Measurements from ENCODE around the gene LMNA. TPM values are rescaled to one million over a fixed set of nuclear protein-coding genes. Genes with fewer than 3 reads are reported as not detected.

The LMNA gene
- total and polyA plus RNA-seq, 7 experiments from 2014 or later: 0.20 to 470 (median 11.8) TPM; not detected in 1

- Mint-ChIP-seq H3K9me3 (peaks cover 0 to 2% (median 0%) of the 10 kb centered on the region in 11 donors), H3K4me3 (peak overlapping the region in 6 of 10 donors; percentile 9 to 44 (median 30)), H3K27me3 (peaks cover 0 to 42% (median 0%) of the 10 kb centered on the region in 5 donors), H3K4me1 (peaks cover 29 to 75% (median 65%) of the 10 kb centered on the region in 7 donors), H3K36me3 (no peaks in the 10 kb centered on the region), H3K27ac (peak overlapping the region in 7 of 9 donors; percentile 25 to 88 (median 65))
- Histone ChIP-seq H3K9me3 (ENCODE audit: control insufficient read depth in 2 of 3, low read length in 3 of 3) (no peaks in the 10 kb centered on the region), H3K4me3 (ENCODE audit: low read length) (no peak overlapping the region), H3K27ac (ENCODE audit: low read depth, low read length) (peak overlapping the region; percentile 38), H3K27me3 (ENCODE audit: control insufficient read depth in 2 of 2, insufficient read depth in 2 of 2, low read length in 2 of 2) (no peaks in the 10 kb centered on the region), H3K36me3 (ENCODE audit: control insufficient read depth in 2 of 3, insufficient read depth in 3 of 3, low read length in 3 of 3) (no peaks in the 10 kb centered on the region), H3K4me1 (ENCODE audit: control insufficient read depth in 2 of 2, insufficient read depth in 2 of 2, low read length in 2 of 2) (peaks cover 47 to 58% of the 10 kb centered on the region in 2 donors)
- ATAC-seq: peak; percentile 53
- intact Hi-C loops (cut with micrococcal nuclease): no loop called here
- ChIA-PET POLR2A (interaction anchor here (0.8 to 7.2 kb wide), 4 partner anchors 19 to 365 kb away, joined by 3 to 49 read pairs (median 4); no protein-coding TSS in a partner anchor), CTCF (interaction anchor here (13.5 kb wide), 1 partner anchor 31 kb away, joined by 340 read pairs; no protein-coding TSS in a partner anchor)
- peak in 5 of 9 donors; percentile 25 to 65 (median 44) for DNase-seq
Measured at GRCh38 chr1:156126043-156126629, 11.6 kb downstream of the LMNA start.

DNA sequence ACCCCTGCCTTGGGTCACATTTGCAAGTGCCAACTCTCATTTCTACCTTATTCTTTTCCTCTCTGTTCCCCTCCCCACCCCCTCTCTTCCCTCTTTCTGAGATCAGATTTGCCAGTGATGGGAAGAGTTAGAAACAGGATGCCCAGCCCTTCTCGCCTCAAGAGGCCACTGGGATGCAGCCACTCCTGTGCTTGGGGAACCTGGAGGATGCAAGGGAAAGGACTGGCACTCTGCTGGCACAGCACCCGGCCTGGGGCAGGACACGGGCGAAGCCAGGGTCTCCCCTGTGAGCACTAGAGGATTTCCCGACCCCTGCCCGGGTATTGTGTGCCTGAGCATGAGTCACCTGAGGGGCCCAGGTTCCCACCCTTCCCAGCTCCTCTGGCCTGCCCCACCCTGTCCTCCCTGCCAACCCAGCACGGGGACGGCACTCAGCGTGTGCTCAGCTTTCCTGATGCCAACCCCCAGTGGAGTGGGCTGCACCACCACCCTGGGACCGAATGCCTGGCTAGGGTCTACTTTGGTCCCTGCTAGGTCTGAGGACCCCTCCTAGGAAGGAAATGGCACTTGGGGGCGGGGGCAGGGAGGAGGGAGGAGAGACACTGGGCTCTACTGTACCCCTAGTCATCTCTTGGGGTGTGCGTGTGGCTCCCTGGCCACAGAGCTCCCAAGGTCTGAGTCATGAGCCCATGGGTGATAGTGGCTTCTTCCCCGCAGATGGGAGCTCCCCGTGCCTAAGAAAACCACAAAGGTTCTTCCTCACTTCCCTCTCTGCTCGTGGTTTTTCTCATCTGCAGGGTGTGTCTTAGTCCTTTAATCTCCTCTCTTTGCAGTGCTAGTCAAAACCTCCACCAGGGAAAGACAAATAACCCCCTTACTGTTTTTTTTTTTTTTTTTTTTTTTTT is 12.4 kb downstream of the LMNA start:
- Mint-ChIP-seq H3K4me1 (peaks cover 29 to 75% (median 65%) of the 10 kb centered on the region in 7 donors), H3K4me3 (peak overlapping the region; percentile 34 to 77 (median 51)), H3K36me3 (no peaks in the 10 kb centered on the region), H3K27me3 (peaks cover 0 to 39% (median 0%) of the 10 kb centered on the region in 5 donors), H3K9me3 (peaks cover 0 to 2% (median 0%) of the 10 kb centered on the region in 11 donors), H3K27ac (peak overlapping the region in 8 of 9 donors; percentile 17 to 92 (median 66))
- ChIA-PET CTCF (interaction anchor here (0.6 to 13.5 kb wide), 4 partner anchors 9 to 1171 kb away, joined by 3 to 340 read pairs (median 11); partner anchors contain the start of gene PBXIP1), POLR2A (interaction anchor here (0.6 to 7.2 kb wide), 7 partner anchors 9 to 364 kb away, joined by 3 to 49 read pairs (median 4); partner anchors contain the start of gene PMF1)
- Histone ChIP-seq H3K36me3 (ENCODE audit: control insufficient read depth in 2 of 3, insufficient read depth in 3 of 3, low read length in 3 of 3) (no peaks in the 10 kb centered on the region), H3K4me3 (ENCODE audit: low read length) (no peak overlapping the region), H3K27ac (ENCODE audit: low read depth, low read length) (peak overlapping the region; percentile 38), H3K9me3 (ENCODE audit: control insufficient read depth in 2 of 3, low read length in 3 of 3) (no peaks in the 10 kb centered on the region), H3K27me3 (ENCODE audit: control insufficient read depth in 2 of 2, insufficient read depth in 2 of 2, low read length in 2 of 2) (no peaks in the 10 kb centered on the region), H3K4me1 (ENCODE audit: control insufficient read depth in 2 of 2, insufficient read depth in 2 of 2, low read length in 2 of 2) (peaks cover 47 to 58% of the 10 kb centered on the region in 2 donors)
- ATAC-seq (peak; percentile 80), DNase-seq (peak in 8 of 9 donors; percentile 56 to 87 (median 68))
- intact Hi-C loops (cut with micrococcal nuclease): loop anchor here (1.0 kb wide), 3 partner anchors 13 to 30 kb away; partner anchors contain the start of gene LMNA (in 1 of the 2)

GRCh38 chr1:156128308-156128653 is 13.8 kb downstream of the LMNA start:
- Histone ChIP-seq H3K9me3 (ENCODE audit: control insufficient read depth in 2 of 3, low read length in 3 of 3) (no peaks in the 10 kb centered on the region), H3K27me3 (ENCODE audit: control insufficient read depth in 2 of 2, insufficient read depth in 2 of 2, low read length in 2 of 2) (no peaks in the 10 kb centered on the region), H3K27ac (ENCODE audit: low read depth, low read length) (no peak overlapping the region), H3K4me3 (ENCODE audit: low read length) (no peak overlapping the region), H3K36me3 (ENCODE audit: control insufficient read depth in 2 of 3, insufficient read depth in 3 of 3, low read length in 3 of 3) (no peaks in the 10 kb centered on the region), H3K4me1 (ENCODE audit: control insufficient read depth in 2 of 2, insufficient read depth in 2 of 2, low read length in 2 of 2) (peaks cover 47 to 55% of the 10 kb centered on the region in 2 donors)
- no peak for ATAC-seq
- H3K27me3 Mint-ChIP-seq: peaks cover 0 to 31% (median 0%) of the 10 kb centered on the region in 5 donors
- peak overlapping the region in 2 of 9 donors; percentile 30 to 74 for H3K27ac Mint-ChIP-seq
- CTCF ChIA-PET: interaction anchor here (1.0 to 13.5 kb wide), 5 partner anchors 10 to 190 kb away, joined by 3 to 340 read pairs (median 4); no protein-coding TSS in a partner anchor
- POLR2A ChIA-PET: interaction anchor here (0.6 to 7.2 kb wide), 4 partner anchors 31 to 94 kb away, joined by 3 to 49 read pairs (median 14); no protein-coding TSS in a partner anchor
- intact Hi-C loops (cut with micrococcal nuclease): no loop called here
- H3K4me3 Mint-ChIP-seq: peak overlapping the region in 4 of 10 donors; percentile 34 to 65 (median 41)
- peaks cover 0 to 2% (median 0%) of the 10 kb centered on the region in 11 donors for H3K9me3 Mint-ChIP-seq
- no peak for DNase-seq
- no peaks in the 10 kb centered on the region for H3K36me3 Mint-ChIP-seq
- H3K4me1 Mint-ChIP-seq: peaks cover 29 to 67% (median 64%) of the 10 kb centered on the region in 7 donors

DNA sequence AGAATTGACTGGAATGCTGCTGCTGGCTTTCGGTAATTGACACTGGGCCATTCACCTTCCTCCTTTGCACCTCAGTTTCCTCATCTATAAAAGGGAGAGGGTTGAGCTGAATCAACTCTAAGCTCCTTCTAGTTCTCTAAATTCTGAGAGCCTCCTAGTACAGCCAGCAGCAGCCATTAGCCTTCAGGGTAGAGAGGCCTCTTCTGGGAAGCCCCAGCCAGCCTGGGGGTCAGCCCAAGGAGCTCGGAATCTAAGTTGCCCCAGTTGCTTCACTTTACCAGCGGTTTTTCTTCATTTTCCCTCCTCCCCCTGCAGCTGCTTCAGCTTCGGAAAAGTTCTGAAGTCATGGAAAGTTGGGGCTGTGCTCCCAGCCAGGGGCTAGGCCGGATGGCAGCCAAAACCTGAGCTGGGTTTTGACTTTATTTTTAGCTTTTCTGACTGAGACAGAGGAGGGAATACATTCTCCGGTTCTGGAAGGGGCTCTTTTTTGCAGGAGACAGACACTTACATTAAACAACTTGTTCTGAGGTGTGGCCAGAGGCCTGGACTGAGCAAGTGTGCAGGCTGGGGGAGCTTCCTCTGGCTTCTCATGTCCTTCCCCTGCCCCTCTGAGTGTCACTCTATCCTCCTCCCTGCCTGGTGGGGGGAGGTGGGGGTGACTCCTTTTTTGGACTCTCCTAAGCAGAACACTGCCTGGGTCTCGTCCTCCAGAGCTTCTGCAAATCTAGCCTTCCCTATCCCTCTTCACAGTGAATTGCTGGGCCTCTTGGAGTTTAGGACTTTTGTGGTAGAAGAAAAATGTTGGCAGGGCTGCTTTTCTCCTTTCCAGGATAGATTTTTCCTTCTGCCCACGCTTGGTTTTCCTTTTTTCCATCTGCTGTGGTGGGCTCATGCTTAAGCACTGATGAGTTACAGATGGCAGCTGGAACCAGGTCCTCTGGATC is 14.4 kb downstream of the LMNA start:
- Mint-ChIP-seq H3K27ac (peak overlapping the region in 4 of 9 donors; percentile 26 to 71 (median 43)), H3K36me3 (no peaks in the 10 kb centered on the region)
- no peaks in the 10 kb centered on the region for H3K9me3 ChIP-seq (ENCODE audit: control insufficient read depth in 2 of 3, low read length in 3 of 3)

DNA sequence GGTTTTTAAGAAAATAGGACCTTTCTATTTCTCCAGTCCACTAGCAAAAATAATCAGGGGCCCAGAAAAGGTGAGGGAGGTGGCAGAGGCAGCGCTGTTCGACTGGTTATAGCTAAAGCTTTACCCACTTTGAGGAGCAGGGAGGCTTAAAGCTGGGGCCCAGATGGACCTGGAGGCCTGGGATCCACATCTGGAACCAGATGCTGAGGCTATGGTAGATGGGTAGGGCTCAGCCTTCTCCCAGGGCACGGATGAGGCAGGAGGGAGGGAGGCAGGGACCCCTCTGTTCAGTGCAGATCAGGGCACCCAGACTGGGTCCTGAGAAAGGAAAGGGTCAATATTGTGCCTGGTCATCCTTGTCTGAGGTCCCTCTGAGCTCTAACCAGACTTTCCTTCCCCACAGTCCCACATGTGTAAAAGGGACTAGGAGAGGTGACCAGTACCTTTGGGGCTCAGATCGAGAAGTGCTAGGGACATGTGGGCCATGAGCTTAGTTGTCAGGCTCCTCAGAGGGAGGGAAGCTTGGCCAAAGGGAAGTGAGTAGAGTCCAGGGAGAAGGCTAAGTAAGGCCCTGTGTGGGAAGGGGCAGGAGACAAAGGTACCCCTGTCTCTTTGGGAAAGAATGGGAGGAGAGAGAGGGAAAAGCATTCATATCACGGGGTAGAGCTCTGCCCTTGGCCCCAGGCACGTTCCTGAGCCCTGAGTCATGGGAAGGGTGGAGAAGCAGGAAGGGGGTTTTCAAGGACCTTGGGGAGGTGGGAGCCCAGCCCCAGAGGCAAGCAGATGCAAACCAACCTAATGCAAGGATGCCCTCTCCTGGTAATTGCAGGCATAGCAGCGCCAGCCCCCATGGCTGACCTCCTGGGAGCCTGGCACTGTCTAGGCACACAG is 15.4 kb downstream of the LMNA start:
- DNase-seq: peak; percentile 55 to 83 (median 65)
- Mint-ChIP-seq H3K36me3 (no peaks in the 10 kb centered on the region), H3K4me1 (peaks cover 24 to 52% (median 48%) of the 10 kb centered on the region in 7 donors), H3K27me3 (peaks cover 0 to 25% (median 0%) of the 10 kb centered on the region in 5 donors), H3K9me3 (peaks cover 0 to 2% (median 0%) of the 10 kb centered on the region in 11 donors), H3K4me3 (peak overlapping the region in 4 of 10 donors; percentile 21 to 49 (median 26)), H3K27ac (peak overlapping the region in 6 of 9 donors; percentile 41 to 87 (median 67))
- ATAC-seq: peak; percentile 40
- Histone ChIP-seq H3K27ac (ENCODE audit: low read depth, low read length) (no peak overlapping the region), H3K9me3 (ENCODE audit: control insufficient read depth in 2 of 3, low read length in 3 of 3) (no peaks in the 10 kb centered on the region), H3K4me3 (ENCODE audit: low read length) (no peak overlapping the region), H3K36me3 (ENCODE audit: control insufficient read depth in 2 of 3, insufficient read depth in 3 of 3, low read length in 3 of 3) (no peaks in the 10 kb centered on the region), H3K27me3 (ENCODE audit: control insufficient read depth in 2 of 2, insufficient read depth in 2 of 2, low read length in 2 of 2) (no peaks in the 10 kb centered on the region), H3K4me1 (ENCODE audit: control insufficient read depth in 2 of 2, insufficient read depth in 2 of 2, low read length in 2 of 2) (peaks cover 34 to 42% of the 10 kb centered on the region in 2 donors)
- intact Hi-C loops (cut with micrococcal nuclease): loop anchor here (1.0 kb wide), 2 partner anchors 34 to 40 kb away; no protein-coding TSS in a partner anchor
- POLR2A ChIA-PET: interaction anchor here (1.1 to 7.2 kb wide), 3 partner anchors 23 to 39 kb away, joined by 4 to 49 read pairs (median 24); no protein-coding TSS in a partner anchor
- CTCF ChIA-PET: interaction anchor here (0.6 to 13.5 kb wide), 16 partner anchors 11 to 461 kb away, joined by 3 to 340 read pairs (median 3); partner anchors contain the start of genes LMNA, NAXE and SEMA4A

More for the DNA sequence above, 14.4 kb downstream of the LMNA start:
- ATAC-seq: no peak
- Mint-ChIP-seq H3K9me3 (peaks cover 0 to 2% (median 0%) of the 10 kb centered on the region in 11 donors), H3K4me1 (peaks cover 24 to 61% (median 58%) of the 10 kb centered on the region in 7 donors), H3K27me3 (peaks cover 0 to 27% (median 0%) of the 10 kb centered on the region in 5 donors), H3K4me3 (peak overlapping the region in 3 of 10 donors; percentile 18 to 65 (median 34))
- H3K27me3 ChIP-seq (ENCODE audit: control insufficient read depth in 2 of 2, insufficient read depth in 2 of 2, low read length in 2 of 2): no peaks in the 10 kb centered on the region
- no peaks in the 10 kb centered on the region for H3K36me3 ChIP-seq (ENCODE audit: control insufficient read depth in 2 of 3, insufficient read depth in 3 of 3, low read length in 3 of 3)
- H3K27ac ChIP-seq (ENCODE audit: low read depth, low read length): no peak overlapping the region
- H3K4me1 ChIP-seq (ENCODE audit: control insufficient read depth in 2 of 2, insufficient read depth in 2 of 2, low read length in 2 of 2): peaks cover 42 to 49% of the 10 kb centered on the region in 2 donors
- ChIA-PET POLR2A (interaction anchor here (0.6 to 7.2 kb wide), 5 partner anchors 22 to 93 kb away, joined by 3 to 49 read pairs (median 5); no protein-coding TSS in a partner anchor), CTCF (interaction anchor here (0.7 to 13.5 kb wide), 17 partner anchors 11 to 462 kb away, joined by 3 to 340 read pairs (median 3); partner anchors contain the start of genes NAXE and SEMA4A)
- intact Hi-C loops (cut with micrococcal nuclease): no loop called here
- no peak overlapping the region for H3K4me3 ChIP-seq (ENCODE audit: low read length)
- DNase-seq: no peak
